Sigmoid colon (tissue), 3 donors: ENCODE measurements around the gene MPO.

Experiments used
- POLR2A ChIP-seq, 2 donors: fragments of 450-650 bp; IDR thresholded peaks; one replicate each; pipeline ENCODE4 v1.6.1; 2016; ENCODE audit warnings: antibody characterized with exemption in 2 of 2, mild to moderate bottlenecking in 2 of 2, moderate library complexity in 2 of 2
- TF ChIP-seq, protein P1 (sequence below), 4 experiments: fragments of 450-650 bp in 3 of 4; fragments of 200-600 bp in 1 of 4; IDR thresholded peaks; one replicate each; pipeline ENCODE4 v1.5.1; 2016 to 2019; ENCODE audit warnings: antibody characterized with exemption in 4 of 4, mild to moderate bottlenecking in 3 of 4, moderate library complexity in 2 of 4

DNA sequence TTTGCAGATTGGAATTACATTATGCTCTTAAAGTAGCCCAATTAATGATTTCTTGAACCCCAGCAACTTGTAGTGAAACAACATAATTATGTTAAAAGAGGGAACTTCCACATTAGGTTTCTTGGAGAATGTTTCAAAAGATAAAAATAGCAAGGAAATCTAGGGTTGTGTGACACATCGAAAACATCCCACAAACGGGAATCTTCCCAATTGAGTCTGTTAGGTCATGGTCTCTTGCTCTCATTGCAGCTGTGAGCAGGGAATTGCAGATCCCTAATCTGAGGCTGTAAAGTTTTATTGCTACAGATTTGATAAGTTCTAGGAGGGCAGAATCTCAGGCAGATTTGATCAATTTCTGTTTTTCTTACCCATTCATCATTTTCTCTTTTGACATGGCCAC lies 49.1 kb downstream of the MPO start:
- no peak for TF ChIP-seq POLR2A (IDR thresholded peaks at IDR 0.05)
- TF ChIP-seq, protein P1, sequence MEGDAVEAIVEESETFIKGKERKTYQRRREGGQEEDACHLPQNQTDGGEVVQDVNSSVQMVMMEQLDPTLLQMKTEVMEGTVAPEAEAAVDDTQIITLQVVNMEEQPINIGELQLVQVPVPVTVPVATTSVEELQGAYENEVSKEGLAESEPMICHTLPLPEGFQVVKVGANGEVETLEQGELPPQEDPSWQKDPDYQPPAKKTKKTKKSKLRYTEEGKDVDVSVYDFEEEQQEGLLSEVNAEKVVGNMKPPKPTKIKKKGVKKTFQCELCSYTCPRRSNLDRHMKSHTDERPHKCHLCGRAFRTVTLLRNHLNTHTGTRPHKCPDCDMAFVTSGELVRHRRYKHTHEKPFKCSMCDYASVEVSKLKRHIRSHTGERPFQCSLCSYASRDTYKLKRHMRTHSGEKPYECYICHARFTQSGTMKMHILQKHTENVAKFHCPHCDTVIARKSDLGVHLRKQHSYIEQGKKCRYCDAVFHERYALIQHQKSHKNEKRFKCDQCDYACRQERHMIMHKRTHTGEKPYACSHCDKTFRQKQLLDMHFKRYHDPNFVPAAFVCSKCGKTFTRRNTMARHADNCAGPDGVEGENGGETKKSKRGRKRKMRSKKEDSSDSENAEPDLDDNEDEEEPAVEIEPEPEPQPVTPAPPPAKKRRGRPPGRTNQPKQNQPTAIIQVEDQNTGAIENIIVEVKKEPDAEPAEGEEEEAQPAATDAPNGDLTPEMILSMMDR (IDR thresholded peaks at IDR 0.05): no peak
